Left ventricle myocardium inferior (tissue), 1 donor: ENCODE results near the gene FIZ1. TPM values are rescaled to one million over a fixed set of nuclear protein-coding genes. Genes with fewer than 3 reads are reported as not detected.

Experiments used
- DNase-seq: peaks from one replicate; pipeline ENCODE4 v3.0.0-alpha.2; 2020
- H3K27ac ChIP-seq: fragments of 200-600 bp; replicated peaks from 2 replicates; pipeline ENCODE4 v1.8.0; 2021
- H3K27me3 ChIP-seq: fragments of 200-600 bp; 2 replicates; pipeline ENCODE4 v1.8.0; 2021; ENCODE audit warnings: low read depth
- H3K36me3 ChIP-seq: fragments of 200-600 bp; 2 replicates; pipeline ENCODE4 v1.8.0; 2021
- H3K4me1 ChIP-seq: fragments of 200-600 bp; 2 replicates; pipeline ENCODE4 v1.8.0; 2021
- H3K4me3 ChIP-seq: fragments of 200-600 bp; 2 replicates; pipeline ENCODE4 v1.8.0; 2021; ENCODE audit warnings: mild to moderate bottlenecking, moderate library complexity
- H3K9me3 ChIP-seq: fragments of 200-600 bp; replicated peaks from 2 replicates; pipeline ENCODE4 v1.8.0; 2021
- intact Hi-C: fragments of 100-400 bp; cut with micrococcal nuclease; formaldehyde crosslinking; loops from one replicate; pipeline ENCODE4 v1.11.0; 2022
- total RNA-seq: library from RNA; stranded (reverse); fragmentation: NEBNext Ultra II Directional; extraction: Animal tissue kit (Norgen Biotek cat#: 25700); gene quantifications from one replicate; pipeline ENCODE4 v1.2.1, GENCODE V29; 2021
- TF ChIP-seq, protein P1 (sequence below): fragments of 200-600 bp; IDR thresholded peaks from 2 replicates; pipeline ENCODE4 v1.8.0; 2021; ENCODE audit warnings: antibody characterized with exemption, mild to moderate bottlenecking, borderline replicate concordance
- donor health status: DM: no; HTN: yes; CAD: no; lungs with severe emphysema.

FIZ1 gene
- total RNA-seq, 1 donor from 2014 or later: 16.0 TPM

DNA sequence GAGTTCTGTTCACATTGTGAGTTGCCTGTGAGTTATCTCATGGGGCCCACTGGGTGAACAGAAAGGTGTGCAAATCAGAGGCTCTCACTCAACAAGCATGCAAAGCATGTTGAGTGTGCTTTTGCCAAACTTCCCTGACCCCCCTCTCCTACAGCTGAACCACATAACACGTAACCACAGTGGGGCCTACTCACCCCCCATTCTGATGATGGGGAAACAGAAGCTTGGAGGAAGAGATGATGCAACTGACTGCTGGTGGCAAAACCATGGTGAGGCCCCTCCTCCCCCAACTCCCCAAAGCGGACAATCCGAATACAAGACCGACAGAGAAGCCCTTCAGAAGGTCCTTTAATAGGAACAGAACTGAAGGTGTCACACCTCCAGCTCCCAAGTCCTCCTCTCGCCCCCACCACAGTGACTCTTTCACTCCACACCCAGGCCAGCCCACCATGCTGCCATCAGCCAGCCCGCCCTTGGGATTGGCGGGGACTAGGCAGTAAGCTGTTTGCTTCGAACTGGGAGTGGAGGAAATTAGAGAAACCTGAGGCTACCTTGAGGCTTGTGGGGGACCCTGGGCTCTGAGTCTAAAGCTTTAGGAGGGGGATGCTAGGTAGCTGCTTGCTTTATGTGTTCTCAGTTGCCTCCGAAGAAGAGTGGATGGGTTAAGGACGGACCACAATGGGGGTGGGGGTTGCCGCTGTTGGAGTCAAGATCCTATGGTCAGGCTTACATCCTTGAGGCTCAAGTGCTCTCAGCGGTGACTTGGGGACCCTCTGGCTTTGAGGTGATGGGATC lies 21.3 kb upstream of the FIZ1 start:
- TF ChIP-seq, protein P1, sequence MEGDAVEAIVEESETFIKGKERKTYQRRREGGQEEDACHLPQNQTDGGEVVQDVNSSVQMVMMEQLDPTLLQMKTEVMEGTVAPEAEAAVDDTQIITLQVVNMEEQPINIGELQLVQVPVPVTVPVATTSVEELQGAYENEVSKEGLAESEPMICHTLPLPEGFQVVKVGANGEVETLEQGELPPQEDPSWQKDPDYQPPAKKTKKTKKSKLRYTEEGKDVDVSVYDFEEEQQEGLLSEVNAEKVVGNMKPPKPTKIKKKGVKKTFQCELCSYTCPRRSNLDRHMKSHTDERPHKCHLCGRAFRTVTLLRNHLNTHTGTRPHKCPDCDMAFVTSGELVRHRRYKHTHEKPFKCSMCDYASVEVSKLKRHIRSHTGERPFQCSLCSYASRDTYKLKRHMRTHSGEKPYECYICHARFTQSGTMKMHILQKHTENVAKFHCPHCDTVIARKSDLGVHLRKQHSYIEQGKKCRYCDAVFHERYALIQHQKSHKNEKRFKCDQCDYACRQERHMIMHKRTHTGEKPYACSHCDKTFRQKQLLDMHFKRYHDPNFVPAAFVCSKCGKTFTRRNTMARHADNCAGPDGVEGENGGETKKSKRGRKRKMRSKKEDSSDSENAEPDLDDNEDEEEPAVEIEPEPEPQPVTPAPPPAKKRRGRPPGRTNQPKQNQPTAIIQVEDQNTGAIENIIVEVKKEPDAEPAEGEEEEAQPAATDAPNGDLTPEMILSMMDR: no peak
- H3K36me3 ChIP-seq: peaks cover 34% of the 10 kb centered on the region
- H3K27me3 ChIP-seq: no peaks in the 10 kb centered on the region
- intact Hi-C loops: no loop called here
- H3K9me3 ChIP-seq: no peaks in the 10 kb centered on the region
- peaks cover 20% of the 10 kb centered on the region for H3K4me1 ChIP-seq
- no peak overlapping the region for H3K27ac ChIP-seq
- H3K4me3 ChIP-seq: no peak overlapping the region
- DNase-seq: no peak

DNA sequence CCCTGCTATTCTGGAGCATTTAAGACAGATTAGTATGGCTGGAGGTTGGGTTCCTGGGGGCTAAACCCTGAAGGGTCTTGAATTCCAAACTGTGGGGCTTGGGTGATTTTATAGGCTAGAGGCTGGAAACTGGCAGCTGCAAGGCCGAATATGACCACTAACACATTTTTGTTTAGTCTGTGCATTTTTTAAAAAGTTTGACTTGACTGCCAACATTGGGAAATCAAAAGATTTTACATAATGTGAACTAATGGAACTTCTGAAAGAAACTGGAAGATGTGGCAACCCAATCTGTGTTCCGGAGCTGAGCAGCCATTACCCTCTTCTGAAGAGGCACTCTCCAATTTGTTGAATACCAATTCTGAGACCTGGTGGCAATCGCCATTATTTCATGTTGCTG lies 20.0 kb upstream of the FIZ1 start:
- Histone ChIP-seq H3K27ac (peak overlapping the region; percentile 27), H3K4me3 (no peak overlapping the region), H3K4me1 (peaks cover 16% of the 10 kb centered on the region), H3K9me3 (no peaks in the 10 kb centered on the region), H3K27me3 (no peaks in the 10 kb centered on the region), H3K36me3 (peaks cover 47% of the 10 kb centered on the region)
- TF ChIP-seq, protein P1: no peak
- intact Hi-C loops: no loop called here
- DNase-seq: no peak

DNA sequence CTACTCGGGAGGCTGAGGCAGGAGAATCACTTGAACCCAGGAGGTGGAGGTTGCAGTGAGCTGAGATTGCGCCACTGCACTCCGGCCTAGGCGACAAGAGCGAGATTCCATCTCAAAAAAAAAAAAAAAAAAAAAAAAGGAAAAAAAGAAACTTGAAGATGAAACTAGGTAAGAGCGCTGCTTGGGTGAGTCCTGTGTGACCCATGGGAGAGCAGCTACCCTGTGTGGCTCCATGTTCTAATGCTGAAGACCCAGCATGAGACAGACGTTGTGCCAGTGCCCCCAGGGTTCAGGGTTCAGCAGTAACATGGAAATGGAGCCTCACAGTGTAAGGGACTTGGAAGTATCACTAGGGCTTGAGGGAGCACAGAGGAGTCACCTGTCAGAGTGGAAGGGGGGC lies 19.1 kb upstream of the FIZ1 start:
- TF ChIP-seq, protein P1: no peak
- peaks cover 52% of the 10 kb centered on the region for H3K36me3 ChIP-seq
- peaks cover 10% of the 10 kb centered on the region for H3K4me1 ChIP-seq
- intact Hi-C loops: no loop called here
- H3K27ac ChIP-seq: peak overlapping the region; percentile 2
- H3K4me3 ChIP-seq: no peak overlapping the region
- H3K27me3 ChIP-seq: no peaks in the 10 kb centered on the region
- H3K9me3 ChIP-seq: no peaks in the 10 kb centered on the region
- no peak for DNase-seq

DNA sequence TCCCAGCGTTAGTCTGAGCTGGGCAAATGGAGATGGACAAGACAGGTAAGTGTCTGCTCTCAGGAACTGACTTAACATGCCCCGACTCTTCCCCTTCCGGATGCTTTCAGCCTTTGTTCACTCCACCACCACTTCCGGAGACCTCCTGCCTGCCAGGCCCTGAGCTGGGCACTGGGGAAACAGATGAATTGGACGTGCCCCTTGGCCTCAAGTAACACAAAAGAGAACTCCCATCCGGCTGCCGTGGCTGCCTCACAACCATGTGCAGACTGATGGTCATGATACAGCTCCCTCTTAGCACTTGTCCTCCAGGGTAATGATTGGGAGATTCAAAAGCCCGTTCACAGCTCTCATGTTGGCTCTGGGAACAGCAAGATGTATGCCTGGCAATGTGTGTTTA lies 18.1 kb upstream of the FIZ1 start:
- H3K4me3 ChIP-seq: no peak overlapping the region
- H3K4me1 ChIP-seq: peaks cover 9% of the 10 kb centered on the region
- DNase-seq: no peak
- intact Hi-C loops: no loop called here
- no peak overlapping the region for H3K27ac ChIP-seq
- peaks cover 50% of the 10 kb centered on the region for H3K36me3 ChIP-seq
- no peaks in the 10 kb centered on the region for H3K27me3 ChIP-seq
- H3K9me3 ChIP-seq: no peaks in the 10 kb centered on the region
- TF ChIP-seq, protein P1: no peak

DNA sequence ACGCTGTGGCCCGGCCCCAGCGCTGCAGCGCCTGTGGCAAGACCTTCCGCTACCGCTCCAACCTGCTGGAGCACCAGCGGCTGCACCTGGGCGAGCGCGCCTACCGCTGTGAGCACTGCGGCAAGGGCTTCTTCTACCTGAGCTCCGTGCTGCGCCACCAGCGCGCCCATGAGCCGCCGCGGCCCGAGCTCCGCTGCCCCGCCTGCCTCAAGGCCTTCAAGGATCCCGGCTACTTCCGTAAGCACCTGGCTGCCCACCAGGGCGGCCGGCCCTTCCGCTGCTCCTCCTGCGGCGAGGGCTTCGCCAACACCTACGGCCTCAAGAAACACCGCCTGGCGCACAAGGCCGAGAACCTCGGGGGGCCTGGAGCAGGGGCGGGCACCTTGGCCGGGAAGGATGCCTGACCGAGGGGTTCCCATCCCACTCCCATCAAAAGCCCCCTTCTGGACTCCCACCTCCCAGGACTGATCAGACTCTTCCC lies 17.1 kb upstream of the FIZ1 start:
- H3K4me1 ChIP-seq: peaks cover 19% of the 10 kb centered on the region
- no peaks in the 10 kb centered on the region for H3K9me3 ChIP-seq
- no peaks in the 10 kb centered on the region for H3K27me3 ChIP-seq
- TF ChIP-seq, protein P1: no peak
- no peak for DNase-seq
- intact Hi-C loops: no loop called here
- peaks cover 42% of the 10 kb centered on the region for H3K36me3 ChIP-seq
- H3K4me3 ChIP-seq: no peak overlapping the region
- H3K27ac ChIP-seq: no peak overlapping the region
